GM19438 (cell line): ENCODE measurements around the gene SRGAP3.
A peak's percentile ranks its signal among the peaks of the same experiment; 100 is the strongest.

Experiments
- ATAC-seq: cut with Tn5 transposase; IDR thresholded peaks from one replicate; pipeline ENCODE4 v1.9.1; 2021; ENCODE audit warnings: low read depth; ENCODE audit not compliant: unreplicated experiment

SRGAP3 gene

DNA sequence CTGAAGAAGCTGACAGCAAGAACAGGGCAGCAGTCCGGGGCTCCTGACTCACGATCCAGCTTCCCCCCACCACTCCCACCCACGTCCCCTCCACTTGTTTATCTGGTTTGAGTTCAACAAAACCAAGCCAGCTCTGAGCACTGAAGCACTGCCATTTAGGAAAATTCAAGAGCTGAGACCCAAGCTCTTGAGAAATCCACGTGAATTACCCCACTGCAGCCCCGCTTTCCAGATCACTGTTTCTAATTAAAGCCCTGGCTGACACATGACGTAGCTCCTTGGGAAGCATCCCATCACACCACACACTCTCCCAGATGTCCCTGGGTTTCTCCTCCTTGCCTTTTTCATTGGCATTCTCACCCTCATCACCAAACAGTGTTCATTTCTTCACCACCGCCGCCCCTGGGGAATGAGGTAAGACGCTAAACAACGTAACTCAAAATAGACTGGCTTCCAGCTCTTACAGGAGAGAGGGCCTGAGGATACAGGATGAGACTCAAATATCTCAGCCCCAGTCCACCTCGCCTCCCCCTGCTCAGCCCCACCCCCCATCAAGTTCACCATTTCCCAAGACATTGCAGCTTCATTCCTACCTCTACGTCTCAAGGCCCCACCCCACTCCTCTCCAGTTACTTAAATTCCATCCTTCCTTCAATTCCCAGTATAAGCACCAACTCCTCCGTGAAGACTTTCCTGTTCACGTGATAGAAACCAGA is 95.4 kb downstream of the SRGAP3 start:
- ATAC-seq = no peak

DNA sequence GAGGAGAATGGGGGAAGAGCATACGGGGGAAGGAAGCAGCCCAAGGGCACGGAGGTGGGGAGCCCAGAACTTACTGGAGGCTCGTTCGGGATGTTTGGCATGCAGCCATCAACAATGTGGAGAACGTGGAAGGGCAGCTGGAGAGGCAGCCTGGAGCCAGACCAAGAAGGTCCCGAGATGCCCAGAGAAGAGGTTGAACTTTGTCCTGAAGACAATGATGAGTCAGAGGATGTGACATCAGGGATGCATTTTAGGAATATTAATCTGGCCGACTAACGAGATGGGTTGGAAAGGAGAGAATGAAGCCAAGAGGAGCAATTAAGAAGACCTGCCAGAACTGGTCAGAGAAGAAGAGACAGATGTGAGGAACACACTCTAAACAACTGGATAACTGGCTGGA is 98.2 kb downstream of the SRGAP3 start:
- ATAC-seq = no peak

DNA sequence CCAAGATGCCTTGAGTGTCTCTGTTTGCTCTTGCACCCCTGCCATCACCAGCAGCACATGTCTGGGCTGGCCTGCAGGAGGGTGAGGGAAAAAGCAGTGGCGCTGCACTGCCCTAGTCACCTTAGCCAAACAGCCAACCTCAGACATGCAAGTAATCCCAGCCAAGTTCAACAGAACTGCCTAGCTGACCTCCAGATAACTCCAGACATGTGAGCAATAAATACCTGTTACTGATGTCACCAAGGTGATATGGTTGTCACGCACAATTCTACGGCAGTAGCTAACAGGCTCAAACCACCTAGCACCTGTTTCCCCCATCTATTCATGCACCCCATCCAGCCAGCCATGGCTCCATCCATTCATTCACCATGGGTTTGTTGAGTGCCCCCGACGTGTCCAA is 99.9 kb downstream of the SRGAP3 start:
- ATAC-seq = no peak

DNA sequence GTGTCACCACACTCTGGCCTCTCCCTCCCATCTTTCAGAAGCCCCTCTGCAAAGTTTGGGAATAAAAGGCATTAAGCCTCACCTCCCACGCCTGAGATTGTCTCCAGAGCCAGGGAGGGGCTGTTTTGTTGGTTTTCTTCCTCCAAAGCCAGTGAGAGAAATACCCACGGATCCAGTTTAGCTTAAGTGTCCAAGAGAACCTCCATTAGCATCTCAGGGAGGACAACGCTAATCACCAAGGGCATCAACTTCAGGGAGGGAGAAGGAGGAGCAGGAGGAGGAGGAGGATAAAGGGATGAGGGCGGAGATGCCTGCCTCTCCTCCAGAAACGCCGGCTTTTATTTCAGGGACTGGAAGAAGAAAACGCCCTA is 101.6 kb downstream of the SRGAP3 start:
- ATAC-seq = no peak

DNA sequence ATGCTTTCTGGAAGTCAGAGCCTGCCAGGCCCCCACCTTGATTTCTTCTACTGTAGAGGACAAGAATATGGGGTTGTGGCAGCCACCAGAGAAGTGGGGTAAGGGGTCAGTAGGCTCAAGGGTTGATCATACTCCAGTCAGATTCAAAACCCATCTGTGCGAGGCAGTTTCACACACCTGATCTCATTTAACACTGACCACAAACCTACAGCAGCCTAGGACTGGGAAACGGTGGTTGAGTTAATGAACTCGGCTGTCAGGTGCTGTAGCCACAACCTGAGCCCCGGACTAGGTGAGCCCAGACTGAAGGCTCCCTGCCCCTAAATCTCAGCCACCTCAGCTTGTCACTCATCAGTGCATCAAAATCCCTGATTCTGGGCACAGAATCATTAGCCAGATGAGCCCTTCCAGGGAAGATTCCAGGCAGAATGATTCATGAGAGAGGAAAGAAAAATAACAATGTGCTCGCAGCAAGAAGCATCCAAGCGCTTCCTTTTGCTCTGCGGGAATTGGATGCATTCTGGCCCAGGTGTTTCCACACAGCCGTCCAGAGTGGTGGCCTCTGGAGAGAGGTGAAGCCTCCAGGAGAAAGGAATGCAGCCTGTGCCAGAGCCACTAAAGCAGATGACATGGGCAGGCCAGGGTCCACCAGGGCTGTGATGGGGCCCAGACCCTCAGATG is 102.1 kb downstream of the SRGAP3 start:
- ATAC-seq = peak; percentile 88

- peak; percentile 55 for ATAC-seq
These were observed 102.9 kb downstream of the SRGAP3 start for GRCh38 chr3:9146367-9147071.

- no peak for ATAC-seq
These were observed 106.3 kb downstream of the SRGAP3 start for GRCh38 chr3:9143184-9143583.

- ATAC-seq = no peak
These were observed 107.1 kb downstream of the SRGAP3 start for GRCh38 chr3:9142362-9142761.

DNA sequence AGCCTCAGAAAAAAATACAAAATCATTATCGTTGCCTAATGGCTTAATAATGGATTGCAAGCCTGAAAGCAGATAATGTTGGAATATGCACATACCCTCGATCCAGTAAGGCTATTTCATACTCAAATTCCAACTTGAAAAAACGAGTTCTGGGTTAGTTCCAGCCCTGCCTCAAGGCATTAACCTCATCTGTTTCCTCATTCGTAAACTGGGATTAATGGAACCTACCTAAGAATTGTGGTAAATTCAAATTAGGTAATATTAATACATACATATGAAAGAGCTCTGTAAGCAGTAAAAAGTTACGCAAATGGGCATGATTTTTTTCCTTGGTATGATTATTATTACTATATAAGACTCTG is 107.5 kb downstream of the SRGAP3 start:
- no peak for ATAC-seq

DNA sequence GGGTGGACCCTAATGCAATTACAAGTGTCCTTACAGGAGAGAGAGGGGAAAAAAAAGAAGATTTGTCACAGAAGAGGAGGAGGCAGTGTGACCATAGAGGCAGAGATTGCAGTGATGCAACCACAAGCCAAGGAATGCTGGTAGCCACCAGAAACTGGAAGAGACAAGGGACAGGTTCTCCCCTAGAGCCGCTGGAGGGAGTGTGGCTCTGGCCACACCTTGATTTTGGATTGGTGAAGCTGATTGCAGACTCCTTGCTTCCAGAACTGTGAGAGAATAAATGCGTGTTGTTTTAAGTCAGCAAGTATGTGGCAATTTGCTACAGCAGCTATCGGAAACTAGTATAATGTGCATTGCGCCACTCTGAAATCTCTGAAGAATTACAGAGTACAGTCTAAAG is 110.1 kb downstream of the SRGAP3 start:
- no peak for ATAC-seq

GRCh38 chr3:9137676-9138075 is 111.8 kb downstream of the SRGAP3 start:
- no peak for ATAC-seq

DNA sequence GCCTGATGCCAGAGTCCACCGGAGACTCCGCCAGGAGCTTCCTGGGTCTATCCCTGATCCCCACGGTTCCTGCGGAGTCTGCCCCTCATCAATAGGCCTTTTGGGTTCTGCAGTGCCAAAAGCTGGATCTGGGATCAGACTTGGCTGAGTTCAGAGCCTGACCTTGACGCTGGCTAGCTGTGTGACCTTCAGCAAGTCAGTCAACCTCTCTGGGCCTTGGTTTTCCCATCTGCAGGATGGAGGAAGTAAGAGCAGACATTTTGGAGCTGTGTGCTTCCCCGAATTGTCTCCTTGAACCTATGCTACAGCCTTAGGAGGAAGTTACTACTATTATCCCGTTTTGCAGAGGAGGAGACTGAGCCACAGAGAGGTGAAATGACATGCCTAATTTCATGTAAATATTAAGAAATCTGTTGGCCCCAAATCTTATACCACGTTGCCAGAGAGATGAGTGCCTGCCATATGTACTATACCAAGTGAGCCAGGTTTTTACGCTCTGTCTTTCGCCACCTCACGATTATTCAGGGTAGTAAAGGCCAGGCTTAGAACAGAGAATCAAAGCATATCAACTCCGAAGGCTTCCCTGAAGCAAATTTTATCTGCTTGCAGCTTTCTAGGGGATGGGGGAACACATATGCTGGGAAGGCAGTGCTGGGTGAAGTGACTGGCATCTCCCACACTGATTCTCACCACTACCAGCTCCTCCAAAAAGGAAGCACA is 112.5 kb downstream of the SRGAP3 start:
- ATAC-seq = no peak

- no peak for ATAC-seq
These were observed 113.4 kb downstream of the SRGAP3 start for GRCh38 chr3:9135930-9136525.

GRCh38 chr3:9135526-9135925 is 113.9 kb downstream of the SRGAP3 start:
- no peak for ATAC-seq

GRCh38 chr3:9133656-9134055 is 115.8 kb downstream of the SRGAP3 start:
- no peak for ATAC-seq

DNA sequence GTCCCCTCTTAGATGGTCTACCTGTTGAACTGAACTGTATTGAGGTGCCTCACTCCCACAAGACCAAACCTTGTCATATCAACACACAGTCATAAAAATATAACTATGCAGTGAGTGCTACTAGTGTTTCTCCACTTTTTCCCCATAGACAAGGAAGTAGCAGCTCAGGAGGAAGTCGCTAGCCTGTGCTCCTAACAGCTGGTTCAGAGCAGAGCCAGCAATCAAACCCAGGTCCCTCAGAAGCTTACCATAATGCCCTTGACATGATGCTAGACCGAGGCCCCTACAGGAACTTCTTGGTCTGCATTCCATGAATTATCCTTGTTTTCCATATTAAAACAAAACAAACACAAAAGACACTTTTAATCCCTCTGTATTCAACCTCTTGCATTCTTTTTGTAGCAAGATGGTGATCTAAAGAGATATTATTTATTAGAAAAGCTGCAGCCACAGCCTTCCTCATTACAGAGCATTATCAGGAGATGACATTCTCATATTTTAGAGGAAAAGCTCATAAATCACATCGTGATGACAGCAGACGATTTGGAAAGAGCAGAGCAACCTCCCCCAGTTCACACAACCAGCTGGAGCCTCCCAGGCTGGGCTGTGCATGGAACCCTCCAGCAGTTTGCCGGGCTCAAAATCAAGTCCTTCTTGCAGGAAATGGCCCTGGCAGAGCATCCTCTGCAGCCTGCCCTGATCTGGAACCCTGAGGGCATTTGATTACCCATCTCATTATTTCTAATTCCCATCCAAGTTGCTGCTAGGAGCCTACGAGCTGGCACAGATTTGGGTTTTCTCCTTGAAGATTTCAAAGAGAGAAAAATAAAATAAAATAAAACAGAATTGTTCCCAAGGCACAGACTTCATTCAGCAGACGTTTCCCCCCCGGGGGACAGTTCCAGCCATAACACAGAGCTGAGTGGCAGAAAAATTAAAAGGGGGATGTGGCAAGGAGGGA is 118.8 kb downstream of the SRGAP3 start:
- ATAC-seq = no peak

- no peak for ATAC-seq
These were observed 120.1 kb downstream of the SRGAP3 start for GRCh38 chr3:9129365-9129764.

DNA sequence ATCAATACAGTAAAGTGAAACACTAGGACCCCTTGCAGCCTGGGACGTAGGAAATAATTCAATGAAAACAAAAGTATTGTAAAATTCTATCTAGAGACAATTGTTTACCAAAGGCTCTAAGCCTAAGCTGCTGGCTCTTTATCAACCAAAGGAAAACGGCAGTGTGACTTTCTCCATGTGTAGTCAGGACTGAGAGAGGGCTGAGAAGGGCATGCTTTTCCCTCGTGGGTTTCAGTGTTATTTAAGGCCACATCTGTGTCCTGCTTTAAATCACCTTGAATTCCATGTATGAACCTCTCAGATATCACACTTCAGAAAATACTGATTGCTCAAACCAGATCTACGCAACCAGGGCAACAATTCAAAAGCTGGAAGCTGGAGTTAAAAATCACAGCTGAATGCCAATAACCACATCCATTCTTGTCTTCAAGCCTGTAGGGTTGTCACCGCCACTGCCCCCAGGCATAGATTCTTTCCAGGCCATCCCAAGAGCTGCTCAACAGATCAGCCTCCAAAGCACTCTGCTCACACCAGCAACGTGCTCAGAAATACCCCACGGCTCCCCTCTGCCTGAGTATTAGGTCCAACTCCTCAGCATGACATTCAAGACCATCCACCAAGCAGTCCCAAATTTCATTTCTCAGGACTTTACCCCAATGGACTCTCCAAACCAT is 124.0 kb downstream of the SRGAP3 start:
- ATAC-seq = no peak

GRCh38 chr3:9124730-9125129 is 124.7 kb downstream of the SRGAP3 start:
- no peak for ATAC-seq
